SK-N-SH treated with all-trans-retinoic acid at 6 μM for 48 hours (cell line): ENCODE measurements around the gene FNDC3A.

Source experiments
- ATAC-seq: fragments of 200-7000 bp; cut with Tn5 transposase; 3 replicates; pipeline ENCODE4 v1.9.1; 2020; ENCODE audit warnings: mild to moderate bottlenecking, moderate library complexity
- ARNTL ChIP-seq: fragments of 450-650 bp; formaldehyde crosslinking; IDR thresholded peaks from 2 replicates; pipeline ENCODE4 v1.5.0; 2020; ENCODE audit warnings: low read depth, mild to moderate bottlenecking, moderate library complexity, borderline replicate concordance
- BACH2 ChIP-seq: fragments of 250-450 bp; sonication (Bioruptor Pico); IDR thresholded peaks from 2 replicates; pipeline ENCODE4 v1.9.0; 2021; ENCODE audit warnings: mild to moderate bottlenecking, borderline replicate concordance
- CREB5 ChIP-seq: fragments of 250-450 bp; sonication (Bioruptor Pico); IDR thresholded peaks from 2 replicates; pipeline ENCODE4 v1.5.1; 2020; ENCODE audit warnings: low read depth, mild to moderate bottlenecking, moderate library complexity
- CSDC2 ChIP-seq: fragments of 250-450 bp; sonication (Bioruptor Pico); IDR thresholded peaks from 2 replicates; pipeline ENCODE4 v1.5.0; 2020; ENCODE audit warnings: mild to moderate bottlenecking, moderate library complexity
- CSRNP3 ChIP-seq: fragments of 250-450 bp; sonication (Bioruptor Pico); IDR thresholded peaks from 2 replicates; pipeline ENCODE4 v1.5.1; 2021; ENCODE audit warnings: mild to moderate bottlenecking, moderate library complexity
- ESRRG ChIP-seq: fragments of 250-450 bp; sonication (Bioruptor Pico); IDR thresholded peaks from 2 replicates; pipeline ENCODE4 v1.6.1; 2021; ENCODE audit warnings: mild to moderate bottlenecking
- GLIS3 ChIP-seq: fragments of 250-450 bp; sonication (Bioruptor Pico); IDR thresholded peaks from 2 replicates; pipeline ENCODE4 v1.5.0; 2020; ENCODE audit warnings: mild to moderate bottlenecking, moderate library complexity
- ISL1 ChIP-seq: fragments of 250-450 bp; sonication (Bioruptor Pico); IDR thresholded peaks from 2 replicates; pipeline ENCODE4 v2.1.2; 2022; ENCODE audit warnings: mild to moderate bottlenecking, moderate library complexity
- OSR1 ChIP-seq: fragments of 250-450 bp; sonication (Bioruptor Pico); IDR thresholded peaks from 2 replicates; pipeline ENCODE4 v1.8.0; 2022; ENCODE audit warnings: moderate library complexity, mild to moderate bottlenecking, inconsistent platforms
- PATZ1 ChIP-seq: fragments of 250-450 bp; sonication (Bioruptor Pico); IDR thresholded peaks from 2 replicates; pipeline ENCODE4 v1.8.0; 2020; ENCODE audit warnings: mild to moderate bottlenecking, moderate library complexity, borderline replicate concordance
- POU6F1 ChIP-seq: fragments of 250-450 bp; sonication (Bioruptor Pico); IDR thresholded peaks from 2 replicates; pipeline ENCODE4 v1.8.0; 2021; ENCODE audit warnings: low read depth, mild to moderate bottlenecking, moderate library complexity, borderline replicate concordance
- PPARA ChIP-seq: fragments of 250-450 bp; sonication (Bioruptor Pico); IDR thresholded peaks from 2 replicates; pipeline ENCODE4 v1.5.0; 2020; ENCODE audit warnings: mild to moderate bottlenecking, borderline replicate concordance
- RARB ChIP-seq: fragments of 250-450 bp; sonication (Bioruptor Pico); IDR thresholded peaks from 2 replicates; pipeline ENCODE4 v1.8.0; 2021; ENCODE audit warnings: mild to moderate bottlenecking, moderate library complexity
- SNAI2 ChIP-seq: fragments of 250-450 bp; sonication (Bioruptor Pico); IDR thresholded peaks from 2 replicates; pipeline ENCODE4 v1.5.0; 2020; ENCODE audit warnings: mild to moderate bottlenecking, moderate library complexity
- TCF4 ChIP-seq: fragments of 250-450 bp; sonication (Bioruptor Pico); IDR thresholded peaks from 2 replicates; pipeline ENCODE4 v1.8.0; 2021; ENCODE audit warnings: mild to moderate bottlenecking, moderate library complexity, borderline replicate concordance
- TOX ChIP-seq: fragments of 250-450 bp; sonication (Bioruptor Pico); IDR thresholded peaks from 2 replicates; pipeline ENCODE4 v1.8.0; 2021; ENCODE audit warnings: mild to moderate bottlenecking, moderate library complexity, borderline replicate concordance
- TSHZ2 ChIP-seq: fragments of 250-450 bp; sonication (Bioruptor Pico); IDR thresholded peaks from 2 replicates; pipeline ENCODE4 v1.5.0; 2020; ENCODE audit warnings: mild to moderate bottlenecking, moderate library complexity
- ZC3H10 ChIP-seq: fragments of 250-450 bp; sonication (Bioruptor Pico); IDR thresholded peaks from 2 replicates; pipeline ENCODE4 v1.5.1; 2021; ENCODE audit warnings: mild to moderate bottlenecking, moderate library complexity
- ZFP3 ChIP-seq: fragments of 250-450 bp; sonication (Bioruptor Pico); IDR thresholded peaks from 2 replicates; pipeline ENCODE4 v1.5.0; 2020; ENCODE audit warnings: mild to moderate bottlenecking, moderate library complexity
- ZFP30 ChIP-seq: fragments of 450-650 bp; formaldehyde crosslinking; IDR thresholded peaks from 2 replicates; pipeline ENCODE4 v1.5.0; 2022; ENCODE audit warnings: mild to moderate bottlenecking, moderate library complexity
- ZNF565 ChIP-seq: fragments of 450-650 bp; formaldehyde crosslinking; conservative IDR thresholded peaks from 2 replicates; pipeline ENCODE4 v1.5.0; 2020; ENCODE audit warnings: low read depth, mild to moderate bottlenecking, moderate library complexity
- ZNF70 ChIP-seq: fragments of 450-650 bp; formaldehyde crosslinking; IDR thresholded peaks from 2 replicates; pipeline ENCODE4 v1.5.0; 2020; ENCODE audit warnings: mild to moderate bottlenecking, moderate library complexity
- ZNF8 ChIP-seq: fragments of 450-650 bp; formaldehyde crosslinking; IDR thresholded peaks from 2 replicates; pipeline ENCODE4 v1.5.0; 2020; ENCODE audit warnings: mild to moderate bottlenecking, moderate library complexity

FNDC3A gene

GRCh38 chr13:49108196-49108595 is 132.5 kb downstream of the FNDC3A start:
- no peak for ATAC-seq
- no peak for TF ChIP-seq ZNF8 (CRISPR knock-in tag)
- no peak for TF ChIP-seq ZNF565
- no peak for TF ChIP-seq ZFP3
- no peak for TF ChIP-seq PPARA
- no peak for TF ChIP-seq OSR1 (CRISPR knock-in tag)
- TF ChIP-seq CSDC2: no peak
- no peak for TF ChIP-seq BACH2 (CRISPR knock-in tag)
- TF ChIP-seq ARNTL (CRISPR knock-in tag): no peak
- TF ChIP-seq POU6F1 (CRISPR knock-in tag): no peak
- TF ChIP-seq TSHZ2 (CRISPR knock-in tag): no peak

GRCh38 chr13:49110122-49110912 is 134.6 kb downstream of the FNDC3A start:
- ATAC-seq: peak; percentile 78
- TF ChIP-seq ZFP3 (no peak), ZFP30 (no peak), SNAI2 (0 out of 2 replicates have a peak, but pooled peaks have one; percentile 10), ARNTL (CRISPR knock-in tag) (0 out of 2 replicates have a peak, but pooled peaks have one; percentile 32), ZNF565 (no peak), TSHZ2 (CRISPR knock-in tag) (no peak), PPARA (no peak), CSRNP3 (CRISPR knock-in tag) (no peak), TOX (CRISPR knock-in tag) (no peak), CSDC2 (0 out of 2 replicates have a peak, but pooled peaks have one; percentile 34), ZNF8 (CRISPR knock-in tag) (no peak), OSR1 (CRISPR knock-in tag) (no peak), RARB (no peak), ZNF70 (CRISPR knock-in tag) (no peak), ZC3H10 (CRISPR knock-in tag) (no peak), ESRRG (CRISPR knock-in tag) (no peak), PATZ1 (no peak), CREB5 (no peak), ISL1 (CRISPR knock-in tag) (no peak), TCF4 (CRISPR knock-in tag) (no peak), BACH2 (CRISPR knock-in tag) (no peak), GLIS3 (CRISPR knock-in tag) (no peak), POU6F1 (CRISPR knock-in tag) (no peak)
